ENCODE results near the gene PIKFYVE. TPM values are rescaled to one million over a fixed set of nuclear protein-coding genes. Genes with fewer than 3 reads are reported as not detected.

Gene PIKFYVE
- total RNA-seq, 4 donors from 2014 or later = 11.5 to 58.8 (median 28.5) TPM

- no peaks in the 10 kb centered on the region for H3K36me3 ChIP-seq
- peaks cover 0 to 3% of the 10 kb centered on the region in 2 donors for H3K4me1 ChIP-seq
- peak in 1 of 2 donors; percentile 17 for TF ChIP-seq POLR2A (IDR thresholded peaks at IDR 0.05)
- TF ChIP-seq CTCF (IDR thresholded peaks at IDR 0.05) = no peak
- H3K27ac ChIP-seq = peak overlapping the region in 1 of 2 donors; percentile 50
- H3K27me3 ChIP-seq = no peaks in the 10 kb centered on the region
- intact Hi-C loops (cut with DNase I; ENCODE audit: low total_unique reads) = no loop called here
- DNase-seq = peak in 1 of 2 donors; percentile 62
- H3K4me3 ChIP-seq = peak overlapping the region in 1 of 2 donors; percentile 17
- H3K9me3 ChIP-seq = no peaks in the 10 kb centered on the region
These were observed 93.6 kb downstream of the PIKFYVE start for GRCh38 chr2:208359632-208359986.

DNA sequence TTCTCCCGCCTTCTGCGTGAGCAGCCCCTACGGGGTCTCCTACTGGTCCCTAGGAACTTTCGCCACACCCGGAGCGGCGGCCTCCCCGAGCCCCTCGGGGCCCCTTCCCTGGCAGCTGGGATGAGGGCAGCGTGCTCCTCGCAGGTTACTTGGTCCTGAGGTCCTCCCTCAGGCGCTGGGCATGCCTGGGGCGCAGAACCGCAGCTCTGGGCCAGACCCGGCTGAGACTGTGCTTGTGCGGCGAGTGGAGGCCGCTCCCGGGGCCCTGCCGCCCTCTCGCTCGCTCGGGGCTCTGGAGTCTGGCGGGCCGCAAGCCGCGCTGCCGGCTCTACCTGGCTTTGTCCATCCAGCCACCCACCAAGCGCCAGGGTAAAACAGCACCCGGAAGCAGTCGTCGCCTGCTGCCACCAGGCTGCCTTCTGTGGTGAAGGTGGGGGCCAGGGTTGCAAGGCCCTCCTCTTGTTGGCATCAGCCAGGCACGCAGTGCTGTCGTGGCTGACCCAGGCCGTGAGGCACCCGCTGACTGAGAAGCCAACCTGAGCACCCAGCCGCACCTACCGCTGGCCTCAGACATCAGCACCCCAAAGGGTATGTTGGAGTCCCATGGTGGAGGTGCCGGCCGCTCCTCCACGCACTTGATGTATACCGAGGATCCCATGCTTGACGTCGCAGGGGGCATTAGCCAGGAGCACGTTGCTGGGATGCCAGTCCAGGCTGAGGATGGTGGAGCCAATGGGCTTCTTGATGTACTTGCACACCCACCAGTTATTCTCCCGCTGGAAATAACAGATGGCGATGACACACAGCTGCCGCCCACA, 94.4 kb downstream of the PIKFYVE start:
- DNase-seq = no peak
- intact Hi-C loops (cut with DNase I; ENCODE audit: low total_unique reads) = no loop called here
- no peak overlapping the region for H3K4me3 ChIP-seq

GRCh38 chr2:208361077-208361441, 95.0 kb downstream of the PIKFYVE start:
- no peaks in the 10 kb centered on the region for H3K36me3 ChIP-seq
- H3K27ac ChIP-seq = no peak overlapping the region
- H3K4me1 ChIP-seq = peaks cover 0 to 3% of the 10 kb centered on the region in 2 donors
- H3K4me3 ChIP-seq = no peak overlapping the region
- no peaks in the 10 kb centered on the region for H3K9me3 ChIP-seq
- DNase-seq = no peak
- intact Hi-C loops (cut with DNase I; ENCODE audit: low total_unique reads) = no loop called here
- no peak for TF ChIP-seq POLR2A (IDR thresholded peaks at IDR 0.05)
- no peak for TF ChIP-seq CTCF (IDR thresholded peaks at IDR 0.05)
- H3K27me3 ChIP-seq = no peaks in the 10 kb centered on the region

More for the DNA sequence above, 94.4 kb downstream of the PIKFYVE start:
- no peak overlapping the region for H3K27ac ChIP-seq
- H3K4me1 ChIP-seq = peaks cover 0 to 3% of the 10 kb centered on the region in 2 donors
- no peaks in the 10 kb centered on the region for H3K9me3 ChIP-seq
- TF ChIP-seq CTCF (IDR thresholded peaks at IDR 0.05) (no peak), POLR2A (IDR thresholded peaks at IDR 0.05) (no peak)
- no peaks in the 10 kb centered on the region for H3K27me3 ChIP-seq
- no peaks in the 10 kb centered on the region for H3K36me3 ChIP-seq

DNA sequence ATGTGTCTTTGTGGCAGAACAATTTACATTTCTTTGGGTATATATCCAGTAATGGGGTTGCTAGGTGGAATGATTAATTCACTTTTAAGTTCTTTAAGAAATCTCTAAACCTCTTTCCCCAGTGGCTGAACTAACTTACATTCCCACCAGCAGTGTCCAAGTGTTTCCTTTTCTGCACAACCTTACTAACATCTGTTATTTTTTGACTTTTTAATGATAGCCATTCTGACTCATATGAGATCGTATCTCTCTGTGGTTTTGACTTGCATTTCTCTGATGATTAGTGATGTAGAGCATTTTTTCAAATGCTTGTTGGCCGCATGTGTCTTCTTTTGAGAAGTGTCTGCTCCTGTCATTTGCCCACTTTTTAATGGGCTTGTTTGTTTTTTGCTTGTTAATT, 97.4 kb downstream of the PIKFYVE start:
- TF ChIP-seq CTCF (IDR thresholded peaks at IDR 0.05) (no peak), POLR2A (IDR thresholded peaks at IDR 0.05) (no peak)
- Histone ChIP-seq H3K27ac (peak overlapping the region in 1 of 2 donors; percentile 32), H3K4me1 (no peaks in the 10 kb centered on the region), H3K9me3 (no peaks in the 10 kb centered on the region), H3K27me3 (no peaks in the 10 kb centered on the region), H3K36me3 (no peaks in the 10 kb centered on the region), H3K4me3 (no peak overlapping the region)
- DNase-seq = no peak
- intact Hi-C loops (cut with DNase I; ENCODE audit: low total_unique reads) = no loop called here

- intact Hi-C loops (cut with DNase I; ENCODE audit: low total_unique reads) = no loop called here
- no peak overlapping the region for H3K27ac ChIP-seq
- H3K27me3 ChIP-seq = no peaks in the 10 kb centered on the region
These were observed 100.4 kb downstream of the PIKFYVE start for GRCh38 chr2:208366215-208367127.

More at GRCh38 chr2:208366215-208367127, 100.4 kb downstream of the PIKFYVE start:
- Histone ChIP-seq H3K9me3 (no peaks in the 10 kb centered on the region), H3K4me3 (no peak overlapping the region), H3K36me3 (no peaks in the 10 kb centered on the region), H3K4me1 (no peaks in the 10 kb centered on the region)
- TF ChIP-seq POLR2A (IDR thresholded peaks at IDR 0.05) = no peak
- TF ChIP-seq CTCF (IDR thresholded peaks at IDR 0.05) = no peak
- DNase-seq = no peak
